PFSK-1 (cell line): ENCODE results near the gene ABHD17A.

ENCODE experiments used
- FOXP2 ChIP-seq: optimal IDR thresholded peaks from 2 replicates; pipeline ENCODE3; 2011; ENCODE audit warnings: borderline replicate concordance, control low read depth, inconsistent platforms; ENCODE audit not compliant: insufficient read depth; ENCODE audit errors: extremely low read length, extremely low read depth
- POLR2AphosphoS5 ChIP-seq: IDR thresholded peaks from 2 replicates; pipeline ENCODE4 v1.6.1; 2012; ENCODE audit warnings: low read depth, mild to moderate bottlenecking, control low read depth, low read length, moderate library complexity
- REST ChIP-seq, 2 experiments: IDR thresholded peaks; 2 replicates each; pipeline versions ENCODE4 v1.6.1 to v1.8.0; 2011 to 2012; ENCODE audit warnings: low read depth in 2 of 2, low read length in 2 of 2, control low read depth in 1 of 2, inconsistent platforms in 1 of 2, mild to moderate bottlenecking in 1 of 2, moderate library complexity in 1 of 2; ENCODE audit not compliant: insufficient read depth in 1 of 2
- SIN3A ChIP-seq: IDR thresholded peaks from 2 replicates; pipeline ENCODE4 v1.6.1; 2012; ENCODE audit warnings: mild to moderate bottlenecking, low read length, moderate library complexity, borderline replicate concordance; ENCODE audit not compliant: insufficient read depth
- TAF1 ChIP-seq: IDR thresholded peaks from 2 replicates; pipeline ENCODE4 v1.6.1; 2012; ENCODE audit warnings: low read length, control low read depth, borderline replicate concordance; ENCODE audit not compliant: insufficient read depth

Gene ABHD17A

DNA sequence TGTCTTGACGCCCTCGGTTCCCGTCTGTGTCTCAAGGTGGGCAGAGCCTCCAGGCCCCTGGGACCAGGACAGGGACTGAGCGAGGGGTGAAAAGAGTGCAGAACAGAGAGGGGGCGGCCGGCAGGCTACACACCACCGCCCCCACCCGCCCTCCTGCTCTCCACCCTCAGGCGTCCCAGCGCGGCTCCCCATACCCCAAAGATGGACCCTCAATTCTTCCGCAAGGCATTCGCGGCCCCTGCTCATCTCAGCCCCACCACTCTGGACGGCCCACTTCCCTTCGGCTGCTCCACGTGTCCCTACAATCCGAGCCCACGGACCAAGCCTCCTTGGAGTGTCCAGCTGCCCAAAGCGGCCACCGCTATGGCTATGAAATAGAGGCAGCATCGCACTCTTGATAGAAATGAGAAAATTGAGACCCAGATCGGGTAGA is 23.7 kb downstream of the ABHD17A start:
- TF ChIP-seq POLR2AphosphoS5 (0 out of 2 replicates have a peak, but pooled peaks have one; percentile 21), SIN3A (no peak)

- TF ChIP-seq REST (IDR thresholded peaks at IDR 0.05; ENCODE audit: insufficient read depth in 1 of 2, low read depth in 2 of 2, low read length in 2 of 2): no peak
- TF ChIP-seq FOXP2: no peak
- no peak for TF ChIP-seq POLR2AphosphoS5
- no peak for TF ChIP-seq SIN3A
- no peak for TF ChIP-seq TAF1
Measured at GRCh38 chr19:1860821-1861598, 24.3 kb downstream of the ABHD17A start.

DNA sequence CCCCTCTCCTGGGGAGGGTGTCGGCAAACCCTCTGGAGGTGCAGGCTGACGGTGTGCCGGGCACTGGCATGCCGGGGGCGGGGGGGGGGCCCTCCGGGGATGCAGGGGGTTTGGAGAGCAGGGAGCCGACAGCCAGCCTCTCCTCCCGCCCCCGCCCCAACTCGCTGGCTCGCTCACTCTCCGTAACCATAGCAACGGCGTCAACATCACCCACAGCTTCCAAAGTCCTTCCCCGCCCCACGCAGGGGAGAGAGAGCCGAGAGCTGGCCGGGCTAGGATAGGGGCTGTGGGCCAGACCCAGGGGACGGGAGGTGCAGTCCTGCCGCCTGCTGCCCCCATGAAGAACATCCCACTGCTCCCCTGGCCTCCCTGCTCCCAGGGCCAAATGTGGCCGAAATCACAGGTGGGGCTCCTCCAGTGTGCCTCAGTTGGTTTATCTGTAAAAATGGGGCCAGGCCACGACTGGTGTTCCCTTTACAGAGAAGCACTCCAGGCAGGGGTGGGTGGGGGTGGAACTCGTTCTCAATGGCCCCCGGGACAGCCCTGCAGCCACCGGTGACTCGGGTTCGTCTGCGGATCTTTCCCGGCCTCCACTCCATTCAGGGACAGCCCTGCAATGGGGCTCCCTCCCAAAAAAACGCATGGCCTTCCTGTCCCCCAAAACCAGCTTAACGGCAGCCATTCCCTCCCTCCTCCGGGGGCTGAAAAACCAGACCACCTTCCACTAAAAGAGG is 25.1 kb downstream of the ABHD17A start:
- TF ChIP-seq SIN3A: no peak
- no peak for TF ChIP-seq REST (IDR thresholded peaks at IDR 0.05; ENCODE audit: insufficient read depth in 1 of 2, low read depth in 2 of 2, low read length in 2 of 2)
- TF ChIP-seq POLR2AphosphoS5: no peak
- TF ChIP-seq TAF1: no peak
- no peak for TF ChIP-seq FOXP2

- no peak for TF ChIP-seq FOXP2
- no peak for TF ChIP-seq SIN3A
- TF ChIP-seq TAF1: no peak
Measured at GRCh38 chr19:1859331-1859781, 25.9 kb downstream of the ABHD17A start.

GRCh38 chr19:1858412-1859081 is 26.7 kb downstream of the ABHD17A start:
- TF ChIP-seq POLR2AphosphoS5: no peak
- TF ChIP-seq REST (IDR thresholded peaks at IDR 0.05; ENCODE audit: insufficient read depth in 1 of 2, low read depth in 2 of 2, low read length in 2 of 2): no peak
- TF ChIP-seq SIN3A: no peak
- TF ChIP-seq TAF1: no peak
- TF ChIP-seq FOXP2: no peak
